H1 (cell line): ENCODE results near the gene ARPP21. TPM values are rescaled to one million over a fixed set of nuclear protein-coding genes. Genes with fewer than 3 reads are reported as not detected.
A peak's percentile ranks its signal among the peaks of the same experiment; 100 is the strongest.

Experiments used
- JUN ChIP-seq: IDR thresholded peaks from 2 replicates; pipeline ENCODE4 v1.6.1; 2011; ENCODE audit warnings: low read depth, mild to moderate bottlenecking, improper control_type of control experiment, low read length
- JUND ChIP-seq: IDR thresholded peaks from 2 replicates; pipeline ENCODE4 v1.6.1; 2011; ENCODE audit warnings: mild to moderate bottlenecking, improper control_type of control experiment, low read length
- KDM5A ChIP-seq: fragments of 200-600 bp; IDR thresholded peaks from 2 replicates; pipeline ENCODE4 v1.7.1; 2012; ENCODE audit warnings: mild to moderate bottlenecking, low read length, inconsistent platforms, mixed read lengths
- PHF8 ChIP-seq: fragments of 200-600 bp; sonication (generic); conservative IDR thresholded peaks from 2 replicates; pipeline ENCODE4 v1.7.1; 2012; ENCODE audit warnings: low read depth, mild to moderate bottlenecking, inconsistent platforms, low read length, moderate library complexity
- POLR2A ChIP-seq, 2 experiments: IDR thresholded peaks; 1 replicate in 1 of 2; 2 replicates in 1 of 2; pipeline ENCODE4 v1.6.1; 2011; ENCODE audit warnings: low read depth in 2 of 2, low read length in 2 of 2, mild to moderate bottlenecking in 2 of 2; ENCODE audit errors: control extremely low read depth in 1 of 2
- POU5F1 ChIP-seq: IDR thresholded peaks from 2 replicates; pipeline ENCODE4 v1.6.1; 2011; ENCODE audit warnings: low read depth, mild to moderate bottlenecking, low read length, moderate library complexity
- RAD21 ChIP-seq, 2 experiments: IDR thresholded peaks in 1 of 2; conservative IDR thresholded peaks in 1 of 2; 2 replicates each; pipeline ENCODE4 v1.6.1; 2011; ENCODE audit warnings: low read depth in 2 of 2, low read length in 2 of 2, improper control_type of control experiment in 1 of 2, inconsistent platforms in 1 of 2, mild to moderate bottlenecking in 1 of 2, moderate library complexity in 1 of 2
- RBBP5 ChIP-seq: IDR thresholded peaks from 2 replicates; pipeline ENCODE4 v1.7.1; 2012; ENCODE audit warnings: low read depth, mild to moderate bottlenecking, inconsistent platforms, low read length, moderate library complexity, borderline replicate concordance
- SP1 ChIP-seq: IDR thresholded peaks from 2 replicates; pipeline ENCODE4 v1.6.1; 2011; ENCODE audit warnings: low read depth, low read length
- TEAD4 ChIP-seq: IDR thresholded peaks from 2 replicates; pipeline ENCODE4 v1.6.1; 2012; ENCODE audit warnings: low read depth, low read length, inconsistent platforms, mixed read lengths
- polyA plus RNA-seq, 7 experiments: library from polyadenylated mRNA; depleted of rRNA in 3 of 7; stranded (reverse) in 5 of 7; unstranded in 2 of 7; fragments of >200 nt in 5 of 7; fragments of 200-250 nt in 2 of 7; gene quantifications; 1 replicate in 5 of 7; 2 replicates in 1 of 7; 4 replicates in 1 of 7; pipeline versions ENCODE4 v1.2.1 to v1.2.3, GENCODE V29; 2011 to 2013; ENCODE audit warnings: missing spikeins in 2 of 7, mixed read lengths in 2 of 7
- total RNA-seq: library from RNA; stranded (reverse); fragmentation: NEBNext Ultra II Directional; extraction: Animal tissue kit (Norgen Biotek cat#: 25700); gene quantifications from 2 replicates; pipeline ENCODE4 v1.2.1, GENCODE V29; 2021
- TF ChIP-seq, protein P1 (sequence below): fragments of 300-600 bp; sonication (generic); IDR thresholded peaks from 2 replicates; pipeline ENCODE4 v1.7.1; 2012; ENCODE audit warnings: low read length, moderate library complexity, mild to moderate bottlenecking, inconsistent platforms; ENCODE audit not compliant: insufficient replicate concordance
- TF ChIP-seq, protein P2 (sequence below): IDR thresholded peaks from 2 replicates; pipeline ENCODE4 v1.6.1; 2011; ENCODE audit warnings: low read depth, mild to moderate bottlenecking, low read length; ENCODE audit not compliant: insufficient read depth

The ARPP21 gene
- total and polyA plus RNA-seq, 2 of the 8 experiments (the other 6 are each of a cell fraction or from before 2014, with no cell fraction given), result not detected

DNA sequence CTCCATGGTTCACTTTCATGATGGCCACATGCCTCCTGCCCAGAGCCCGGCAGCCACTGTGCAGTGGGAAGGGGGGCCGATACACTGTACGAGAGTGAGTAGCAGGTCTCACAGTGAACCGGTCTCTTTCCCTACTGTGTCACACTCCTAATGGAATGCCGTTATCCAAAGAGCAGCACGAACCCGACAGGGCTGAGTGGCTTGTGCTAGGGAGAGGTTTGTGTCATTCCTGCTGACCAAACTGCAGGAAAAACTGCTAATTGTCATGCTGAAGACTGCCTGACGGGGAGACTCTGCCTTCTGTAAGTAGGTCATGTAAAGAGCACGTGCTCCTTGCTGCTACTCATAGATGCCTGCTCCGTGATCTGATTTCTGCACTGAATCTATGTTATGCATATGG lies 105.1 kb downstream of the ARPP21 start (continued):
- TF ChIP-seq, protein P1, sequence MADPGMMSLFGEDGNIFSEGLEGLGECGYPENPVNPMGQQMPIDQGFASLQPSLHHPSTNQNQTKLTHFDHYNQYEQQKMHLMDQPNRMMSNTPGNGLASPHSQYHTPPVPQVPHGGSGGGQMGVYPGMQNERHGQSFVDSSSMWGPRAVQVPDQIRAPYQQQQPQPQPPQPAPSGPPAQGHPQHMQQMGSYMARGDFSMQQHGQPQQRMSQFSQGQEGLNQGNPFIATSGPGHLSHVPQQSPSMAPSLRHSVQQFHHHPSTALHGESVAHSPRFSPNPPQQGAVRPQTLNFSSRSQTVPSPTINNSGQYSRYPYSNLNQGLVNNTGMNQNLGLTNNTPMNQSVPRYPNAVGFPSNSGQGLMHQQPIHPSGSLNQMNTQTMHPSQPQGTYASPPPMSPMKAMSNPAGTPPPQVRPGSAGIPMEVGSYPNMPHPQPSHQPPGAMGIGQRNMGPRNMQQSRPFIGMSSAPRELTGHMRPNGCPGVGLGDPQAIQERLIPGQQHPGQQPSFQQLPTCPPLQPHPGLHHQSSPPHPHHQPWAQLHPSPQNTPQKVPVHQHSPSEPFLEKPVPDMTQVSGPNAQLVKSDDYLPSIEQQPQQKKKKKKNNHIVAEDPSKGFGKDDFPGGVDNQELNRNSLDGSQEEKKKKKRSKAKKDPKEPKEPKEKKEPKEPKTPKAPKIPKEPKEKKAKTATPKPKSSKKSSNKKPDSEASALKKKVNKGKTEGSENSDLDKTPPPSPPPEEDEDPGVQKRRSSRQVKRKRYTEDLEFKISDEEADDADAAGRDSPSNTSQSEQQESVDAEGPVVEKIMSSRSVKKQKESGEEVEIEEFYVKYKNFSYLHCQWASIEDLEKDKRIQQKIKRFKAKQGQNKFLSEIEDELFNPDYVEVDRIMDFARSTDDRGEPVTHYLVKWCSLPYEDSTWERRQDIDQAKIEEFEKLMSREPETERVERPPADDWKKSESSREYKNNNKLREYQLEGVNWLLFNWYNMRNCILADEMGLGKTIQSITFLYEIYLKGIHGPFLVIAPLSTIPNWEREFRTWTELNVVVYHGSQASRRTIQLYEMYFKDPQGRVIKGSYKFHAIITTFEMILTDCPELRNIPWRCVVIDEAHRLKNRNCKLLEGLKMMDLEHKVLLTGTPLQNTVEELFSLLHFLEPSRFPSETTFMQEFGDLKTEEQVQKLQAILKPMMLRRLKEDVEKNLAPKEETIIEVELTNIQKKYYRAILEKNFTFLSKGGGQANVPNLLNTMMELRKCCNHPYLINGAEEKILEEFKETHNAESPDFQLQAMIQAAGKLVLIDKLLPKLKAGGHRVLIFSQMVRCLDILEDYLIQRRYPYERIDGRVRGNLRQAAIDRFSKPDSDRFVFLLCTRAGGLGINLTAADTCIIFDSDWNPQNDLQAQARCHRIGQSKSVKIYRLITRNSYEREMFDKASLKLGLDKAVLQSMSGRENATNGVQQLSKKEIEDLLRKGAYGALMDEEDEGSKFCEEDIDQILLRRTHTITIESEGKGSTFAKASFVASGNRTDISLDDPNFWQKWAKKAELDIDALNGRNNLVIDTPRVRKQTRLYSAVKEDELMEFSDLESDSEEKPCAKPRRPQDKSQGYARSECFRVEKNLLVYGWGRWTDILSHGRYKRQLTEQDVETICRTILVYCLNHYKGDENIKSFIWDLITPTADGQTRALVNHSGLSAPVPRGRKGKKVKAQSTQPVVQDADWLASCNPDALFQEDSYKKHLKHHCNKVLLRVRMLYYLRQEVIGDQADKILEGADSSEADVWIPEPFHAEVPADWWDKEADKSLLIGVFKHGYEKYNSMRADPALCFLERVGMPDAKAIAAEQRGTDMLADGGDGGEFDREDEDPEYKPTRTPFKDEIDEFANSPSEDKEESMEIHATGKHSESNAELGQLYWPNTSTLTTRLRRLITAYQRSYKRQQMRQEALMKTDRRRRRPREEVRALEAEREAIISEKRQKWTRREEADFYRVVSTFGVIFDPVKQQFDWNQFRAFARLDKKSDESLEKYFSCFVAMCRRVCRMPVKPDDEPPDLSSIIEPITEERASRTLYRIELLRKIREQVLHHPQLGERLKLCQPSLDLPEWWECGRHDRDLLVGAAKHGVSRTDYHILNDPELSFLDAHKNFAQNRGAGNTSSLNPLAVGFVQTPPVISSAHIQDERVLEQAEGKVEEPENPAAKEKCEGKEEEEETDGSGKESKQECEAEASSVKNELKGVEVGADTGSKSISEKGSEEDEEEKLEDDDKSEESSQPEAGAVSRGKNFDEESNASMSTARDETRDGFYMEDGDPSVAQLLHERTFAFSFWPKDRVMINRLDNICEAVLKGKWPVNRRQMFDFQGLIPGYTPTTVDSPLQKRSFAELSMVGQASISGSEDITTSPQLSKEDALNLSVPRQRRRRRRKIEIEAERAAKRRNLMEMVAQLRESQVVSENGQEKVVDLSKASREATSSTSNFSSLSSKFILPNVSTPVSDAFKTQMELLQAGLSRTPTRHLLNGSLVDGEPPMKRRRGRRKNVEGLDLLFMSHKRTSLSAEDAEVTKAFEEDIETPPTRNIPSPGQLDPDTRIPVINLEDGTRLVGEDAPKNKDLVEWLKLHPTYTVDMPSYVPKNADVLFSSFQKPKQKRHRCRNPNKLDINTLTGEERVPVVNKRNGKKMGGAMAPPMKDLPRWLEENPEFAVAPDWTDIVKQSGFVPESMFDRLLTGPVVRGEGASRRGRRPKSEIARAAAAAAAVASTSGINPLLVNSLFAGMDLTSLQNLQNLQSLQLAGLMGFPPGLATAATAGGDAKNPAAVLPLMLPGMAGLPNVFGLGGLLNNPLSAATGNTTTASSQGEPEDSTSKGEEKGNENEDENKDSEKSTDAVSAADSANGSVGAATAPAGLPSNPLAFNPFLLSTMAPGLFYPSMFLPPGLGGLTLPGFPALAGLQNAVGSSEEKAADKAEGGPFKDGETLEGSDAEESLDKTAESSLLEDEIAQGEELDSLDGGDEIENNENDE, result no peak
- TF ChIP-seq RAD21 (IDR thresholded peaks at IDR 0.05 in 1 of 2, conservative IDR thresholded peaks at IDR 0.05 in 1 of 2; ENCODE audit: low read depth in 2 of 2, low read length in 2 of 2), result no peak; a peak in 1 of 4 replicates
- TF ChIP-seq SP1, result 0 out of 2 replicates have a peak, but pooled peaks have one; percentile 42
- TF ChIP-seq, protein P2, sequence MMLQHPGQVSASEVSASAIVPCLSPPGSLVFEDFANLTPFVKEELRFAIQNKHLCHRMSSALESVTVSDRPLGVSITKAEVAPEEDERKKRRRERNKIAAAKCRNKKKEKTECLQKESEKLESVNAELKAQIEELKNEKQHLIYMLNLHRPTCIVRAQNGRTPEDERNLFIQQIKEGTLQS, result no peak
- TF ChIP-seq POLR2A (IDR thresholded peaks at IDR 0.05; ENCODE audit: control extremely low read depth in 1 of 2, low read depth in 2 of 2, low read length in 2 of 2), result no peak
- no peak for TF ChIP-seq RBBP5
- TF ChIP-seq POU5F1, result no peak
- TF ChIP-seq KDM5A, result no peak
- TF ChIP-seq JUN, result no peak
- no peak for TF ChIP-seq JUND
- no peak for TF ChIP-seq PHF8
- TF ChIP-seq TEAD4, result 0 out of 2 replicates have a peak, but pooled peaks have one; percentile 24
